K562 (cell line): ENCODE results near the gene RPH3AL. TPM values are rescaled to one million over a fixed set of nuclear protein-coding genes. Genes with fewer than 3 reads are reported as not detected.

Experiments used
- ATAC-seq: fragments of 200-7000 bp; cut with Tn5 transposase; 3 replicates; pipeline ENCODE4 v1.9.1; 2020; ENCODE audit warnings: moderate library complexity
- BruUV-seq: library from RNA; stranded (reverse); fragments of 400-500 nt; replicated peaks from 2 replicates; lab custom pipeline; 2021; lab: Mats Ljungman, UMichigan
- CTCF ChIA-PET: fragments of 300-600 bp; formaldehyde crosslinking; extraction: SDS; loops from one replicate; lab custom pipeline; 2021; ENCODE audit warnings: low intra/inter-chr PET ratio; lab: Yijun Ruan, JAX
- POLR2A ChIA-PET: fragments of 300-600, 350-650 bp; sonication (Branson Sonifier 250); formaldehyde crosslinking; extraction: SDS; loops from one replicate; lab custom pipeline; 2021; ENCODE audit warnings: antibody characterized with exemption, inconsistent platforms; lab: Yijun Ruan, JAX
- DNase-seq, 4 experiments: peaks; one replicate each; pipeline versions ENCODE4 v3.0.0 to v3.0.0-alpha.2; 2011 to 2018; ENCODE audit warnings: low spot score in 3 of 4, mixed read lengths in 3 of 4; ENCODE audit errors: extremely low read depth in 1 of 4
- FAIRE-seq: peaks from 2 replicates; lab custom pipeline; 2011; peaks lifted over from hg19 to GRCh38; lab: Jason Lieb, UNC
- H2AFZ ChIP-seq: 2 replicates; pipeline ENCODE4 v1.6.0; 2011; ENCODE audit warnings: low read depth, low read length, control low read depth, inconsistent platforms
- H3K27ac ChIP-seq: fragments of 200-600 bp; 3 replicates; pipeline ENCODE4 v1.8.0; 2011; ENCODE audit warnings: low read depth, mild to moderate bottlenecking, control low read depth, inconsistent platforms, low read length, moderate library complexity, mixed read lengths; ENCODE audit errors: extremely low read depth
- H3K27me3 ChIP-seq, 2 experiments: fragments of 300-600 bp in 1 of 2; 2 replicates in 1 of 2; 3 replicates in 1 of 2; pipeline versions ENCODE4 v1.6.0 to v1.8.0; 2011; ENCODE audit warnings: inconsistent platforms in 2 of 2, low read length in 2 of 2, mild to moderate bottlenecking in 1 of 2, mixed read lengths in 1 of 2, moderate library complexity in 1 of 2; ENCODE audit not compliant: control insufficient read depth in 2 of 2, insufficient read depth in 2 of 2
- H3K36me3 ChIP-seq: fragments of 300-600 bp; 3 replicates; pipeline ENCODE4 v1.8.0; 2011; ENCODE audit warnings: mild to moderate bottlenecking, low read length, inconsistent platforms; ENCODE audit not compliant: control insufficient read depth, insufficient read depth
- H3K4me1 ChIP-seq, 2 experiments: fragments of 200-600 bp in 1 of 2; replicated peaks in 1 of 2; 2 replicates in 1 of 2; 3 replicates in 1 of 2; pipeline versions ENCODE4 v1.5.1 to v1.8.0; 2011; ENCODE audit warnings: inconsistent platforms in 2 of 2, low read length in 2 of 2, mild to moderate bottlenecking in 1 of 2, mixed read lengths in 1 of 2, moderate library complexity in 1 of 2; ENCODE audit not compliant: control insufficient read depth in 2 of 2, insufficient read depth in 2 of 2
- H3K4me2 ChIP-seq: 2 replicates; pipeline ENCODE4 v1.6.1; 2011; ENCODE audit warnings: low read length, control low read depth, inconsistent platforms, mixed read lengths; ENCODE audit not compliant: insufficient read depth
- H3K4me3 ChIP-seq: fragments of 200-600 bp; sonication (generic), shearing (Covaris generic); 2 replicates; pipeline ENCODE4 v1.5.1; 2016; ENCODE audit warnings: control low read depth, inconsistent platforms
- H3K79me2 ChIP-seq: fragments of 200-600 bp; 3 replicates; pipeline ENCODE4 v1.8.0; 2011; ENCODE audit warnings: low read length, inconsistent platforms; ENCODE audit not compliant: control insufficient read depth, insufficient read depth
- H3K9ac ChIP-seq, 2 experiments: 2 replicates each; pipeline versions ENCODE4 v1.6.0 to v1.6.1; 2011; ENCODE audit warnings: low read depth in 2 of 2, low read length in 2 of 2, control low read depth in 1 of 2, inconsistent platforms in 1 of 2, mild to moderate bottlenecking in 1 of 2, mixed read lengths in 1 of 2; ENCODE audit not compliant: insufficient read depth in 1 of 2
- H3K9me1 ChIP-seq: one replicate; pipeline ENCODE4 v1.6.0; 2011; ENCODE audit warnings: inconsistent platforms, mild to moderate bottlenecking, low read length, moderate library complexity; ENCODE audit not compliant: control insufficient read depth, insufficient read depth
- H3K9me3 ChIP-seq: replicated peaks from 2 replicates; pipeline ENCODE4 v1.5.1; 2011; ENCODE audit warnings: low read depth, low read length, inconsistent platforms; ENCODE audit not compliant: control insufficient read depth, insufficient read depth
- H4K20me1 ChIP-seq: replicated peaks from 2 replicates; pipeline ENCODE4 v1.6.1; 2011; ENCODE audit warnings: low read length, inconsistent platforms, mixed read lengths; ENCODE audit not compliant: control insufficient read depth, insufficient read depth
- CHCHD3 ChIP-seq: fragments of 250-450 bp; sonication (Bioruptor Pico); IDR thresholded peaks from 2 replicates; pipeline ENCODE4 v2.1.2; 2022; ENCODE audit warnings: mild to moderate bottlenecking
- DPF2 ChIP-seq: fragments of 450-650 bp; IDR thresholded peaks from 2 replicates; pipeline ENCODE4 v1.6.1; 2016
- ESRRA ChIP-seq: fragments of 450-650 bp; IDR thresholded peaks from 2 replicates; pipeline ENCODE4 v1.6.1; 2014; ENCODE audit warnings: low read depth, mild to moderate bottlenecking, moderate library complexity, borderline replicate concordance
- FOXK2 ChIP-seq, 2 experiments: fragments of 450-650 bp; IDR thresholded peaks in 1 of 2; conservative IDR thresholded peaks in 1 of 2; 2 replicates each; pipeline ENCODE4 v1.6.1; 2016; ENCODE audit warnings: low read depth in 2 of 2, mild to moderate bottlenecking in 1 of 2
- NBN ChIP-seq: fragments of 450-650 bp; IDR thresholded peaks from 2 replicates; pipeline ENCODE4 v1.6.1; 2016; ENCODE audit warnings: low read depth, mild to moderate bottlenecking
- PHF8 ChIP-seq: fragments of 200-600 bp; sonication (generic); IDR thresholded peaks from 2 replicates; pipeline ENCODE4 v1.6.1; 2012; ENCODE audit warnings: mixed run types, mild to moderate bottlenecking, inconsistent platforms, low read length, moderate library complexity, borderline replicate concordance
- RBM22 ChIP-seq: fragments of 200-400 bp; formaldehyde crosslinking; IDR thresholded peaks from 2 replicates; pipeline ENCODE4 v1.6.1; 2018; ENCODE audit warnings: low read length, low read depth; ENCODE audit not compliant: poor library complexity, severe bottlenecking
- ZNF165 ChIP-seq: fragments of 250-450 bp; sonication (Bioruptor Pico); IDR thresholded peaks from 2 replicates; pipeline ENCODE4 v1.4.0; 2020; ENCODE audit warnings: borderline replicate concordance
- ZNF436 ChIP-seq: fragments of 250-450, 450-650 bp; sonication (Bioruptor Pico); formaldehyde crosslinking; IDR thresholded peaks from 2 replicates; pipeline ENCODE4 v1.7.0; 2020; ENCODE audit warnings: mild to moderate bottlenecking
- WGBS: fragments of 100-300 bp; shearing (Covaris generic); methylation state at CpG from one replicate; pipeline ENCODE4 v1.1.6; 2016; ENCODE audit warnings: low coverage, mixed read lengths; ENCODE audit not compliant: insufficient coverage; ENCODE audit errors: missing lambda C conversion rate; 5-methylcytosine and 5-hydroxymethylcytosine counted together
- in situ Hi-C: fragments of 300-500 bp; cut with MboI; formaldehyde crosslinking; loops from 4 replicates; pipeline ENCODE4 v1.15.0; 2018; ENCODE audit warnings: inconsistent platforms, mixed read lengths
- intact Hi-C: fragments of 100-400 bp; cut with micrococcal nuclease; formaldehyde crosslinking; loops from 2 replicates; pipeline ENCODE4 v1.14.2; 2022
- polyA plus RNA-seq, 8 experiments: library from polyadenylated mRNA; depleted of rRNA in 4 of 8; stranded (reverse) in 5 of 8; unstranded in 3 of 8; fragments of >200 nt; fragmentation: Nextera tagmentation in 2 of 8; fragmentation: Illumina TruSeq in 1 of 8; extraction: Ambion mirVana in 2 of 8; extraction: Trizol in 1 of 8; gene quantifications; 2 replicates each; pipeline versions ENCODE4 v1.2.1 to v1.2.3, GENCODE V29; 2011 to 2014; ENCODE audit warnings: inconsistent platforms in 1 of 8, missing spikeins in 1 of 8
- total RNA-seq, 7 experiments: library from RNA; depleted of rRNA in 6 of 7; stranded (reverse); fragments of >200 nt in 6 of 7; fragmentation: Illumina TruSeq in 2 of 7; extraction: Trizol in 2 of 7; gene quantifications; 2 replicates each; pipeline versions ENCODE4 v1.2.1 to v1.2.3, GENCODE V29; 2011 to 2021; ENCODE audit warnings: low replicate concordance in 1 of 7

RPH3AL gene
- total and polyA plus RNA-seq, 9 of the 15 experiments (the other 6 are each of a cell fraction or from before 2014, with no cell fraction given), result 0.18 to 1.7 (median 0.39) TPM

GRCh38 chr17:353213-353837 is 718 bp upstream of the RPH3AL start (continued):
- TF ChIP-seq FOXK2 (conservative IDR thresholded peaks at IDR 0.05 in 1 of 2, IDR thresholded peaks at IDR 0.05 in 1 of 2; ENCODE audit: low read depth in 2 of 2) (no peak), RBM22 (no peak), ZNF436 (no peak), PHF8 (no peak)

GRCh38 chr17:351875-352420 is 659 bp downstream of the RPH3AL start:
- H3K27me3 ChIP-seq, result peaks cover 0 to 9% of the 10 kb centered on the region in 2 experiments; a peak in 2 of 5 replicates
- no peaks in the 10 kb centered on the region for H3K79me2 ChIP-seq
- H3K36me3 ChIP-seq, result no peaks in the 10 kb centered on the region
- intact Hi-C loops (no loop called here), in situ Hi-C loops (no loop called here)
- H3K4me3 ChIP-seq, result no peak overlapping the region
- no peak overlapping the region for H3K9ac ChIP-seq
- H3K4me2 ChIP-seq, result no peak overlapping the region
- H3K9me1 ChIP-seq, result no peaks in the 10 kb centered on the region
- no peak for DNase-seq
- H3K27ac ChIP-seq, result no peak overlapping the region
- no TSS peak for BruUV-seq
- H3K9me3 ChIP-seq, result no peaks in the 10 kb centered on the region
- FAIRE-seq, result no peak
- no peaks in the 10 kb centered on the region for H3K4me1 ChIP-seq
- WGBS, result 16% methylated on average over 18 of the region's 19 CpGs
- no peaks in the 10 kb centered on the region for H4K20me1 ChIP-seq
- CTCF ChIA-PET, result no interaction called here
- POLR2A ChIA-PET, result no interaction called here
- TF ChIP-seq DPF2 (no peak), CHCHD3 (CRISPR knock-in tag) (no peak), ESRRA (no peak), NBN (no peak), ZNF165 (CRISPR knock-in tag) (no peak)
- no peak for ATAC-seq
- no peak overlapping the region for H2AFZ ChIP-seq
